Measurements from ENCODE around the gene CDCP2. TPM values are rescaled to one million over a fixed set of nuclear protein-coding genes. Genes with fewer than 3 reads are reported as not detected.

The CDCP2 gene
- total and polyA plus RNA-seq, 10 donors: 0.23 to 1.6 (median 0.85) TPM; not detected in 3

DNA sequence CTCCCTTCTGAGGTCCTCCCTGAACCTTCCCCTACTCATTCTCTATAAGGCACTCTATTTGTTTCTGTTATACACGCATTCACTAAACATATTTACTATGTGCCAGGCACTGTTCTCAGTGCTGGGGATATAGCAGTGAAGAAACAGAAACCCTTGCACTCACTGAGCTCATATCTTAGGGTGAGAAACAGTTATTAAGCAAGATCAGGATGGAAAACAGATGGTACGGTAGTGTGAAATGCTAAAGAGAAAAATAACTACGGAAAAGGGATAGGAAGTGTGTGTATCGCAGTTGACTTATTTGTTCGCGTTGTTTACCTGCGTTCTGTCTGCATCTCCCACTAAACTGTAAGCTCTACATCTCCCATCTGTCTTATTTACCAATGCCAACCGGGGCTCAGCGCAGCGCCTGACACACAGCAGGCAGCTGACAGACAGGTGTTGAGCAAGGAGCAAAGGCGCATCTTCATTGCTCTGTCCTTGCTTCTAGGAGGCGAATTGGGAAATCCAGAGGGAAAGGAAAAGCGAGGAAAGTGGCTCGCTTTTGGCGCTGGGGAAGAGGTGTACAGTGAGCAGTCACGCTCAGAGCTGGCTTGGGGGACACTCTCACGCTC is 46.5 kb upstream of the CDCP2 start:
- intact Hi-C loops (cut with DNase I; ENCODE audit: low total_unique reads): no loop called here
- Histone ChIP-seq H3K4me1 (peaks cover 11 to 53% (median 36%) of the 10 kb centered on the region in 6 donors), H3K4me3 (peak overlapping the region; percentile 69 to 95 (median 91)), H3K36me3 (peaks cover 0 to 39% (median 14%) of the 10 kb centered on the region in 6 donors), H3K9me3 (no peaks in the 10 kb centered on the region), H3K27me3 (replicated peaks in 1 of 7) (no peaks in the 10 kb centered on the region), H3K27ac (peak overlapping the region in 6 of 8 donors; percentile 67 to 87 (median 83))
- TF ChIP-seq POLR2AphosphoS5 (IDR thresholded peaks at IDR 0.05) (no peak), POLR2A (IDR thresholded peaks at IDR 0.05) (no peak)
- TF ChIP-seq, protein P1, sequence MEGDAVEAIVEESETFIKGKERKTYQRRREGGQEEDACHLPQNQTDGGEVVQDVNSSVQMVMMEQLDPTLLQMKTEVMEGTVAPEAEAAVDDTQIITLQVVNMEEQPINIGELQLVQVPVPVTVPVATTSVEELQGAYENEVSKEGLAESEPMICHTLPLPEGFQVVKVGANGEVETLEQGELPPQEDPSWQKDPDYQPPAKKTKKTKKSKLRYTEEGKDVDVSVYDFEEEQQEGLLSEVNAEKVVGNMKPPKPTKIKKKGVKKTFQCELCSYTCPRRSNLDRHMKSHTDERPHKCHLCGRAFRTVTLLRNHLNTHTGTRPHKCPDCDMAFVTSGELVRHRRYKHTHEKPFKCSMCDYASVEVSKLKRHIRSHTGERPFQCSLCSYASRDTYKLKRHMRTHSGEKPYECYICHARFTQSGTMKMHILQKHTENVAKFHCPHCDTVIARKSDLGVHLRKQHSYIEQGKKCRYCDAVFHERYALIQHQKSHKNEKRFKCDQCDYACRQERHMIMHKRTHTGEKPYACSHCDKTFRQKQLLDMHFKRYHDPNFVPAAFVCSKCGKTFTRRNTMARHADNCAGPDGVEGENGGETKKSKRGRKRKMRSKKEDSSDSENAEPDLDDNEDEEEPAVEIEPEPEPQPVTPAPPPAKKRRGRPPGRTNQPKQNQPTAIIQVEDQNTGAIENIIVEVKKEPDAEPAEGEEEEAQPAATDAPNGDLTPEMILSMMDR (IDR thresholded peaks at IDR 0.05 in 8 of 11, conservative IDR thresholded peaks at IDR 0.05 in 3 of 11): no peak
- 6 to 16% (median 9%) methylated on average over 17 of the region's 17 CpGs for WGBS, 5 donors
- no peak for DNase-seq

DNA sequence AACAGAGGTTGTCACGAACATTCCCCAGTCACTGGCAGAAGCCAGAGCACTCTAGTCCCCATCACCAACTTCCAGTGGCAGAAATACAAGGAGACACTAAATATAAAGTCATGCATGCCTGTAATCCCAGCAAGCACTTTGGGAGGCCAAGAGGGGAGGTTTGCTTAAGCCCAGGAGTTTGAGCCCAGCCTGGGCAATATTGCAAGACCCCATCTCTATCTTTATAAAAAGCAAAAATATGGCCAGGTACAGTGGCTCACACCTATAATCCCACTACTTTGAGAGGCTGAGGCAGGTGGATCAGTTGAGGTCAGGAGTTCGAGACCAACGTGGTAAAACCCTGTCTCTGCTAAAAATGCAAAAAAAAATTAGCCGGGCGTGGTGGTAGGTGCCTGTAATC is 40.7 kb upstream of the CDCP2 start:
- Histone ChIP-seq H3K36me3 (peaks cover 0 to 80% (median 52%) of the 10 kb centered on the region in 6 donors), H3K27me3 (replicated peaks in 1 of 7) (no peaks in the 10 kb centered on the region), H3K4me1 (peaks cover 0 to 1% (median 0%) of the 10 kb centered on the region in 6 donors), H3K27ac (no peak overlapping the region), H3K9me3 (no peaks in the 10 kb centered on the region), H3K4me3 (no peak overlapping the region)
- 92 to 98% (median 93%) methylated on average over 5 of the region's 5 CpGs for WGBS, 5 donors
- intact Hi-C loops (cut with DNase I; ENCODE audit: low total_unique reads): no loop called here
- TF ChIP-seq, protein P1 (IDR thresholded peaks at IDR 0.05 in 8 of 11, conservative IDR thresholded peaks at IDR 0.05 in 3 of 11): no peak
- TF ChIP-seq POLR2A (IDR thresholded peaks at IDR 0.05) (no peak), POLR2AphosphoS5 (IDR thresholded peaks at IDR 0.05) (no peak)
- DNase-seq: no peak

DNA sequence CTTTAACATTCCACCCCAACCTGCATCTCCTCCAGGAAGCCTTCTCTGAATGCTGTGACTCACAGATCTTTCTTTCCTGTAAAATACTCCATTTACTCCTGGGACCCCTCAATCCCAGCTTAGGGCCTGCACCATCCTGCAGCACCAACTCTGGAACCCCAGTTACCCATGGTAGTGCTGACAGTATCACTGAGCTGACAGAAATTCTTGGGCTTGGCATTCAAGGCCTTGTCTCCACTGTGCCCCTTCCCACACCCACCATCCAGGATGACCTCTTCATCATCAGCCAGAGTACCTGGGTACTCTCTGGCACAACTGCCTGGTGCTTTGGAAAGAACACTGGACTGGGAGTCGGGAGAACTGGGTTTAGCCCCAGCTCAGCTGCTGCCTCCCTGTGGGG is 38.7 kb upstream of the CDCP2 start:
- no peak for DNase-seq
- Histone ChIP-seq H3K27me3 (replicated peaks in 1 of 7) (no peaks in the 10 kb centered on the region), H3K36me3 (peaks cover 0 to 99% (median 58%) of the 10 kb centered on the region in 6 donors), H3K4me1 (no peaks in the 10 kb centered on the region), H3K4me3 (no peak overlapping the region), H3K27ac (no peak overlapping the region), H3K9me3 (no peaks in the 10 kb centered on the region)
- 0 to 100% (median 93%) methylated on average over 1 of the region's 1 CpG for WGBS, 5 donors
- intact Hi-C loops (cut with DNase I; ENCODE audit: low total_unique reads): no loop called here
- TF ChIP-seq POLR2AphosphoS5 (IDR thresholded peaks at IDR 0.05) (no peak), POLR2A (IDR thresholded peaks at IDR 0.05) (no peak)
- TF ChIP-seq, protein P1 (IDR thresholded peaks at IDR 0.05 in 8 of 11, conservative IDR thresholded peaks at IDR 0.05 in 3 of 11): no peak

DNA sequence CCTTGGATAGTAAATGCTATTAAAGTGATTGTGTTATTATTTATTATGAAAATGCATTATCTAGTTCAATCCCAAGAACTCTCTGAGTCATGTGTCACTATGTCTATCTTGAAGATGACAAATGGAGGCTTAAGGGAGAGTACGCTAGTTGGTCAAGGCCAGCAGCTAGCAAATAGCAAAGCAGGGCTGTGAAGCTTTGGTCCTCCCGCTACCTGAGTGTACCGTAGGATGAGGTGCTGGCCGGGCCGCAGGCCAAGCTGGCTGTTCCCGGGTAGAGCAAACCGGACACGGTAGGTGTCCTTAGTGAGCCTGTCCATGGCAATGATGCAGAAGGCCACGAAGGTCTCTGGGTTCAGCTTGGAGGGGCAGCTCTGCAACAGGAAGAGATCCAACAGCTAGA is 37.7 kb upstream of the CDCP2 start:
- no peak overlapping the region for H3K4me3 ChIP-seq
- H3K4me1 ChIP-seq: no peaks in the 10 kb centered on the region
- DNase-seq: no peak
- TF ChIP-seq POLR2A (IDR thresholded peaks at IDR 0.05) (no peak), POLR2AphosphoS5 (IDR thresholded peaks at IDR 0.05) (no peak)
- TF ChIP-seq, protein P1 (IDR thresholded peaks at IDR 0.05 in 8 of 11, conservative IDR thresholded peaks at IDR 0.05 in 3 of 11): no peak
- no peaks in the 10 kb centered on the region for H3K9me3 ChIP-seq
- intact Hi-C loops (cut with DNase I; ENCODE audit: low total_unique reads): no loop called here
- no peak overlapping the region for H3K27ac ChIP-seq
- peaks cover 0 to 100% (median 61%) of the 10 kb centered on the region in 6 donors for H3K36me3 ChIP-seq
- WGBS, 5 donors: 89 to 95% (median 91%) methylated on average over 9 of the region's 9 CpGs
- no peaks in the 10 kb centered on the region for H3K27me3 ChIP-seq (replicated peaks in 1 of 7)

Measured in spleen (tissue), 11 donors.